NCI-H526 (cell line): ENCODE measurements around the gene RUNX2.
"Not testable (repeated sequence)": the region's sequence is repeated elsewhere in the genome, so short reads cannot be mapped to it uniquely, and the experiment has no call there.

Experiments
- DNase-seq, 2 experiments: peaks; one replicate each; lab custom pipeline; 2025; lab: John Stamatoyannopoulos, UW

Gene RUNX2

GRCh38 chr6:45556828-45557227 is 228.7 kb downstream of the RUNX2 start:
- no peak for DNase-seq

GRCh38 chr6:45557454-45557853 is 229.3 kb downstream of the RUNX2 start:
- no peak for DNase-seq

- DNase-seq = no peak
Observed at GRCh38 chr6:45558858-45559257, 230.7 kb downstream of the RUNX2 start.

GRCh38 chr6:45560321-45560820 is 232.2 kb downstream of the RUNX2 start:
- not testable (repeated sequence) for DNase-seq

GRCh38 chr6:45562171-45562570 is 234.0 kb downstream of the RUNX2 start:
- DNase-seq = no peak

- no peak for DNase-seq
Observed at GRCh38 chr6:45563041-45563440, 234.9 kb downstream of the RUNX2 start.

DNA sequence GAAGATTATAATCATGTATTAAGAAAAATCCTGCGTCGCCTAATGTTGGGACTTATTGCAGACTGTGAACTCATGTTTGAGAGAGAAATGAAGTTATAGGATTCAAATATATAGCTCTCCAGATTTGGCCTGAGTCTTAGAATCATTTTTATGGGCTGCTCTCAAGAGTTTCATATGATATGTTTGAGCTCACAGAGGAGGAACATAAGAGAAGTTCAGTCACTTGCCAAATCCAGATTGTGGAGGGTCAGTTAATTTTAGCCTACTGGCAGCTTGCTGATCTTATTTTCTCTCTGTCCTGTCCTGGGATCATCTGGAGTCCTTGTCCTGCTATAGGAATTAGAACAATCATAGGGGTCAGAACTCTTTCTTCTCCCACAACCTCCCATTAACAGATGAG is 235.7 kb downstream of the RUNX2 start:
- no peak for DNase-seq

GRCh38 chr6:45566882-45567281 is 238.8 kb downstream of the RUNX2 start:
- peak in 1 of 2 experiments; percentile 12 for DNase-seq

- DNase-seq = no peak
Observed at GRCh38 chr6:45567879-45568278, 239.7 kb downstream of the RUNX2 start.

DNA sequence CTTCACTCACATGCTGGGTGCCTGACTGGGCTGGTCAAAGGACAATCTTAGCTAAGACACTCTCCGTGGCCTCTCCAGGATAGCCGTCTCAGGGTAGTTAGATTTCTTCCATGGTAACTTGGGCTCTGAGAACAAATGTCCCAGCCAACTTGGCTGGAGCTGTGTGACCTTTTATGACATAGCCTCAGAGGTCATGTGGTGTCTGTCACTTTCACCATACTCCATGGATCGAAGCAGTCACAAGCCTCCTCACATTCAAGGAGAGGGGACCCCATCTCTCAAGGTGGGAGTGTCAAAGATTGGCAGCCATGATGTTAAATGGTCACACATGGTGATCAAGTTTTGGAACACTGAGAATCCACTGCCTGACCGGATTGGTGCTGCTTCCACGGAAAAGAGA is 240.5 kb downstream of the RUNX2 start:
- no peak for DNase-seq

DNA sequence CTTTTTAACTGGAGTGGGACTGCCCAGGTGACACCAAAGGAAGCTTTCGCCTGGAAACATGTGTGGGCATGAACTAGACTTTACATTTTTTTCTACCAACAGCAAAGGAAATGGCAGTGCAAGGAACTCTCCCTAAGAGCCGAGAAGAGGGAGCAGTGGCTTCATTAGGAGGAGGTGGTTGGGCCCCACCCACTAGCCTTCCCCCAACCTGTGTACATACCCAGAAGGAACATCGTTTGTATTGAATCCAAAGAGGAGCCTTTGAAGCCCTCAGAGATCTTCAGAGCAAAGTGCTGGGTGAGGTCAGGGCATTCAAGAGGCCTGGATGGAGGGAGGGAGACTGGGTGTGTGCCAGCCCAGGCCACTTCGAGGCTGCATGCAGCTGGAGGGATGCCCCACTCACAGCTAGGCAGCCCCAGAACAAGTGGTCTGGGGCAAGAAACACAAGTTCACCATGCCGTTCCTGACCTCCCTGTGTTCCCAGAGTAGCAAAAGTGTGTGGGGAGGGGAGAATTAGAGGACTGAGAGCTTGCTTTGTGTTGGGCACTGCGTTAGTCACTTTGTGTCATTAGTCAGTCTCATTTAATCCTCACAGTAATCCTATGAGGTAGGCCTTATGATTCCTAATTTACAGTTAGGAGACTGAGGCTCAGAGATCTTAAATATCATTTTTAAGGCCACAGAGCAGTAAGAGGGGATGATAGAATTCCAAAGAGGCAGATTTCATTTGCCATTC is 241.2 kb downstream of the RUNX2 start:
- DNase-seq = no peak

GRCh38 chr6:45571159-45571558 is 243.0 kb downstream of the RUNX2 start:
- DNase-seq = no peak

- DNase-seq = no peak
Observed at GRCh38 chr6:45572833-45573232, 244.7 kb downstream of the RUNX2 start.

- DNase-seq = no peak
Observed at GRCh38 chr6:45574014-45574461, 245.9 kb downstream of the RUNX2 start.

DNA sequence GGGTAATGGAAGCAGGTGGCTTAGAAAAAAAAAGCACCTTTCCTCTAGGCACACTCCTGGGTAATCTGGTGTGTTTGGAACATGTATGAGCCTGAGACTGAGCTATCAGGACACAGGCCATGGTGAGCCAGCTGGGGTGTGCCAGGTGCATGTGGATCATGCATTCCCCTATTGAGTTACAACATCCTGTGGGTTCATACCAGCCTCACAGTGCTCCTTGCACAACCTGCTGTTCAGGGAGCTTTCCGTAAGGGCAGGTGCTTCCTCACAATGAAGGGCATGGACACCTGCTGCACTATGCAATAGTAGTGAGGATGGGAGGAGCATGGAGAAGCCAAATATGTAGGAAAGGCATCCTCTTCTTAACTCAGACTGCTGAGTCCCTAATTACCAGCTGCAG is 246.8 kb downstream of the RUNX2 start:
- no peak for DNase-seq

DNA sequence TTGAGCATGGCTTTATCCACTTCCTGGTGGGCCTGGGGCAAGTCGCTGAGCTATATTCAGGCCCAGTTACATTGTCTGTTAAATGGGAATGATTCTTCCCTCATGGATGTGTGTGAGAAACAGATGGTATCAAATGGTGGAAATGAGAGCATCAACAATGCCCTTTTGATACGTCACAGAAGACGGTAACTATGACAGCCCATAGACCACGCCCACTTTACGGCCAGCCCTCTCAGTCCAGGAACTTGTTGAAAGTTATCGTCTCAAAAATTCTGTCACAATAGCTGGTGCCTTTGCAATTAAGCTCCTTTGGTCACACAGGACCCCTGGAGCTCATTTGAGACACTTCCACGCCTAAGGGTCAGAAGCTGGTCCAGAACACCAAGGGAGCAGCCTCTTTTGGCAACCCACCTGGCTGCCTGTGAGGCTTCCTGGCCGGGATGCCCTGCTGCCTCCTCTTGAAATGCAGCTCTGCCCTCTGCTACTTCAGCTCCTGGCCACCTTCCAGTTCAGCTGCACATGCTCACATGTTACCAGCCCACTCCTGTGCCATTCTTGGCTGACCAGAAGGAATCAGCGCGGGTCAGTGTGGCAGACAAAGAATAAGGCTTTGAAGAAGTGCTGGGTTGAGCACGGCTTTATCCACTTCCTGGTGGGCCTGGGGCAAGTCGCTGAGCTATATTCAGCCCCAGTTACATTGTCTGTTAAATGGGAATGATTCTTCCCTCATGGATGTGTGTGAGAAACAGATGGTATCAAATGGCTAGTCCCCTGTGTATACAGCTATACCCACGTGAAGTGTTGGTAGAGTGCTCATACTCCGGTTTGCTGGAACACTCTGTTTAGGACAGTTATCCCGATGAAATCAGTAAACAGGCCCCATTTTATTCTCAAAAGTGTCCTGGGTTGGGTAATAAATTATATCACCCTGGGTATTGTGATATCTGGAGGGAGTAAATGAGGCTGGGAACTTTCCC is 248.8 kb downstream of the RUNX2 start:
- DNase-seq = no peak

DNA sequence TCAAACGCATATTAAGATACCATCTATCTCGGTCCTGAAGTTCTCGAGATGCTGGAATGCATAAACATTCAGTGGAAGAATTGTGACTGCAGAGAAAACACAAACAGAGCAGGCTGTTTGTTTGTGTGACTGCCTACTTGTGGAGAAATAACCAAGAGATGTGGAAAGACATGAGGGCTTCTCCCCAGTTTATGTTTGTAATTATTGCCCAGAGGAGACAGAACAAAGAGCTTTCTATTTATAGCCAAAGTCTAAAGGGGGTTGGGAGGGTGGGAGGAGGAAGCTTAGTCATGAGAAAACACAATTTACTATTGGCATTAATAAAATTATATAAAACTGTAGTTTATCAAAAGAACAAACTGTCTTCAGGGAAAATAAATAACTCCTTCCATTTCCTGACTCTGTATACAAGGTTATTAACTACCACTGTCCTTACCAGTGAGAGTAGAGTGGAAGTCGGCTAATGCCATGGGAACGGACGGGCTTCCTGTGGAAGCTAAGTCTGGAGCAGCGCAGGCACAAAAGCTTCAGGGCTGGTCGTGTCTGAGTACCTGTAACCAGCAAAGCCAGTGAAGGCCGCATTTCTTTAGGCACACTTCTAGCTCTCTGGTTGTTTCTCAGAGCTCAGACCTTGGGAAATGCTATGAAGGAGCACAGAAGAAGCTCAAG is 249.8 kb downstream of the RUNX2 start:
- no peak for DNase-seq

- DNase-seq = no peak
Observed at GRCh38 chr6:45584127-45584526, 256.0 kb downstream of the RUNX2 start.

DNA sequence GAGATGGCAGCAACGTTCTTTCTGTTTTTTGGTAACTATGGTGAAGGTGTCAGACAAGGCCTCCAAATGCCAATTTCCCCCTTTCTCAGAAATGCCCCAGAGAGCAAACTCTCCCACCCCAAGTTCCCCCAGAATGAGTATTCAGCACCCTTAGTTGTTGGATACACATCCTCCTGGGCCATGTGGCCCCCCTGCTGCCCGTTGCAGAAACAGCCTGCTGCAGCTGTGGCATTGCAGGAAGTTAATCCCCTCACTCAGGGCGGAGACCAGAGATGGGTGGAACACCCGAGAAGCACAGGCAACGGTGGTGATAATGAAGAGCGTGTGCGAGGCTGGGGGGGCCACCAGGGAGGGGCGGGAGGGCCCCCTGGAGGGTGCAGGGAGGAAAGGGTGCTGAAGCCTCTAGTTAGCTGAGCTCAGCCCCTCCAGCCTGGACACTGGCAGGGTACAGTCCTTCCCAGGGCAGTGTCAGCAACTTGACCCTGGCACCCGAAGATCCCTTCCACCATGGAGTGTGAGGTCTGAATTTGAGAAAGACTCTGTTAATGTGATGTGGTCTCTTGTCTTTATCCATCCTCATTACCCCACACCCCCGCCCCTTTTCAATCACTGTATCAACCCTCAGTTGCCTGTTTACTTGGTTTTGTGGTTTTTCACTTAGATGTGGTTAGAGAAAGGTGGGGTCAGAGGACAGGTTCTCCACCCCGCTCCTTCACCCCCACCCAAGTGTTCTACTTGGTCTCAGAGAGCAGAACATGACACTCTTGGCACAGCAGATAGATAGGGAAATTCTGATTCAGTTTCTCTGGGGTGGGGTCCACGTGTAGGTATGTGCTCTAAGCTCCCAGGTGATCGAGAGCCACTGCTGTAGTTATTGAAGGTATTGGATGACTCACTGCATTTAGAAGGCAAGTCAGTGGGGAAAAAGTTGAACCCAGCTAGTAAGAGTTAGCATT is 258.4 kb downstream of the RUNX2 start:
- no peak for DNase-seq

DNA sequence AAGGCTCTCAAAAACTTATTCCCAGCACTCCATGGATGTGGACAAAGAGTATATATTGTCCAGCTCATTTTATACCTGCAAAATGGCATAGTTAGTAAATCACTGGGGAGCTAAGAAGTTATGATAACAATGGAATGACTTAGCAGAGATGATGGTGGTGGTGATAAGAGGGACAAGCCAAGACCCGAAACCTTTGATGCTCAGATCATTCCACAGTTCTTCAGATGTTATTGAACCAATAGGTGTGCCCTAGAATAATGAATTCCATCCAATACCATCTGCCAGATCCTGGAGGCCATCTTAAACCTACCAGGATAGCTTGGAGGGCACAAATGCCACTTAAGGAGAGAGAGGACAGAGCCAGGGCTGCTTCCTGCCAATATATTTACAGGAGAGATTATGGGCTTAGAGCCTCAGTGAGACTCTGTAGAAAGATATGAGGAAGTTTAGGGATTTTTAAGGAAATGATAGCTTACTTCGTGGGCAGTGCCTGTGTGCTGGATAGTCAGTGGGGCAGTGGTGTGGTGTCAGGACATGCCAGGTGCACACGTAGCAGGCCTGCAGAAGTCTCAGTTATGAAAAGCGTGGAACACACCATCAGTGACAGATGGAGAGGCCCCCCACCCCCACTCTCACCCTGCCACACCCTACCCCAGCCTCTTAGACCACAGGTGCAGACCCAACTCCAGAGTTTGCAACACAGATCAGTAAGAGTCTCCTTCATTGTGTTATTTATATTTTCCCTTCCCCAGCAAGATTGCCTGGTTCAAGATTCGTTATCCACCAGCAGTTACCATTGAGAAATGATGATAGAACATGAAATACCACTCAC is 259.3 kb downstream of the RUNX2 start:
- DNase-seq = no peak
